ENCODE measurements around the gene ARID1B. TPM values are rescaled to one million over a fixed set of nuclear protein-coding genes. Genes with fewer than 3 reads are reported as not detected.

Gene ARID1B
- total RNA-seq, 1 donor from 2014 or later = 59.3 TPM

- Mint-ChIP-seq H3K4me3 (ENCODE audit: unreplicated experiment) (no peak overlapping the region), H3K4me1 (ENCODE audit: low read depth) (peaks cover 64% of the 10 kb centered on the region), H3K36me3 (ENCODE audit: low read depth) (no peaks in the 10 kb centered on the region), H3K9me3 (ENCODE audit: low read depth) (no peaks in the 10 kb centered on the region), H3K27me3 (ENCODE audit: low read depth) (no peaks in the 10 kb centered on the region), H3K27ac (ENCODE audit: unreplicated experiment) (peak overlapping the region; percentile 62)
- no peak for DNase-seq (ENCODE audit: low spot score)
- TF ChIP-seq CTCF (IDR thresholded peaks at IDR 0.05) = no peak
Measured at GRCh38 chr6:156822747-156823206, 45.6 kb downstream of the ARID1B start.

GRCh38 chr6:156824142-156824541 lies 47.0 kb downstream of the ARID1B start:
- no peak for DNase-seq (ENCODE audit: low spot score)
- Mint-ChIP-seq H3K36me3 (ENCODE audit: low read depth) (no peaks in the 10 kb centered on the region), H3K27ac (ENCODE audit: unreplicated experiment) (peak overlapping the region; percentile 1), H3K4me1 (ENCODE audit: low read depth) (peaks cover 73% of the 10 kb centered on the region), H3K9me3 (ENCODE audit: low read depth) (no peaks in the 10 kb centered on the region), H3K4me3 (ENCODE audit: unreplicated experiment) (no peak overlapping the region), H3K27me3 (ENCODE audit: low read depth) (no peaks in the 10 kb centered on the region)
- no peak for TF ChIP-seq CTCF (IDR thresholded peaks at IDR 0.05)

GRCh38 chr6:156825475-156825874 lies 48.3 kb downstream of the ARID1B start:
- Mint-ChIP-seq H3K36me3 (ENCODE audit: low read depth) (no peaks in the 10 kb centered on the region), H3K4me1 (ENCODE audit: low read depth) (peaks cover 75% of the 10 kb centered on the region), H3K4me3 (ENCODE audit: unreplicated experiment) (no peak overlapping the region), H3K9me3 (ENCODE audit: low read depth) (no peaks in the 10 kb centered on the region), H3K27me3 (ENCODE audit: low read depth) (no peaks in the 10 kb centered on the region), H3K27ac (ENCODE audit: unreplicated experiment) (peak overlapping the region; percentile 18)
- no peak for DNase-seq (ENCODE audit: low spot score)
- no peak for TF ChIP-seq CTCF (IDR thresholded peaks at IDR 0.05)

GRCh38 chr6:156826290-156826955 lies 49.2 kb downstream of the ARID1B start:
- peaks cover 75% of the 10 kb centered on the region for H3K4me1 Mint-ChIP-seq (ENCODE audit: low read depth)
- no peak for TF ChIP-seq CTCF (IDR thresholded peaks at IDR 0.05)
- no peaks in the 10 kb centered on the region for H3K27me3 Mint-ChIP-seq (ENCODE audit: low read depth)
- DNase-seq (ENCODE audit: low spot score) = no peak
- no peaks in the 10 kb centered on the region for H3K9me3 Mint-ChIP-seq (ENCODE audit: low read depth)
- no peaks in the 10 kb centered on the region for H3K36me3 Mint-ChIP-seq (ENCODE audit: low read depth)
- no peak overlapping the region for H3K4me3 Mint-ChIP-seq (ENCODE audit: unreplicated experiment)
- no peak overlapping the region for H3K27ac Mint-ChIP-seq (ENCODE audit: unreplicated experiment)

- Mint-ChIP-seq H3K9me3 (ENCODE audit: low read depth) (no peaks in the 10 kb centered on the region), H3K27me3 (ENCODE audit: low read depth) (no peaks in the 10 kb centered on the region), H3K27ac (ENCODE audit: unreplicated experiment) (peak overlapping the region; percentile 86), H3K4me1 (ENCODE audit: low read depth) (peaks cover 80% of the 10 kb centered on the region), H3K4me3 (ENCODE audit: unreplicated experiment) (no peak overlapping the region), H3K36me3 (ENCODE audit: low read depth) (no peaks in the 10 kb centered on the region)
- no peak for TF ChIP-seq CTCF (IDR thresholded peaks at IDR 0.05)
- no peak for DNase-seq (ENCODE audit: low spot score)
Measured at GRCh38 chr6:156827382-156827781, 50.2 kb downstream of the ARID1B start.

All from chondrocyte (in vitro differentiated cells).